Activated CD8-positive, alpha-beta memory T cell treated with anti-CD3 and anti-CD28 coated beads, Interleukin-2, amount 50 U/mL, for 24 hours (primary cell): ENCODE results near the gene YWHAB.
"Not testable (repeated sequence)": the region's sequence is repeated elsewhere in the genome, so short reads cannot be mapped to it uniquely, and the experiment has no call there.

Experiments used
- DNase-seq: peaks from one replicate; pipeline ENCODE4 v3.0.0-alpha.2; 2020; ENCODE audit errors: extremely low read depth

YWHAB gene

DNA sequence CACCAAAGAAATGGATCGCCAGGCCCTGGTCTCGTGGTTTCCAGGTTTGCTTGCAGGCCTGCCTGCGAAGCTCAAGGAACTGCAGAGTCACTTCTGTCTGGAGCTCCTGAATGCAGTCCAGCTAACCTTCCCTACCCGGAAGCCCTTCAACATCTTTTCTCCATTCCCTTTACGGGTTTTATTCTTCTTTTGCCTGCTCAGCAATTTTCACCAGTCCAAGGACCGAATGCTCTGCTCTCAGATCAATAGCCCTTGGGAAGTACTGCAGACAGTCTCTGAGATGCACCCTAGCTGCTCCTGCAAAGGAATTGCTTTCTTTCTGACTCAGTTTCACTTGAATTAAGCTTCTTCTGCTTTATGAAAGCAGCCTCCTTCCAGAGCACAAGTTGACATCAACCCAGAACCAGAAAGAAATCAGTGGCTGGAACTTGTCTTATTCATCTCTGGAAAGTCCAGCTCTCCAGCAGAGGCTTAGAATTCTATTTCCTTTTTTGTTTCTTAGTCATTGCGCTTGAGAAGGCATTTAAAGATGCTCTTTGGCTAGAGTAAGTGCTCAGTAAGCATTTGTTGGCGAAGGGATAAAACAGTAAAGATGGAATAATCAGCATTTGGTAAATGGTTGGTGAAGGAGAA is 18.7 kb upstream of the YWHAB start:
- no peak for DNase-seq

DNA sequence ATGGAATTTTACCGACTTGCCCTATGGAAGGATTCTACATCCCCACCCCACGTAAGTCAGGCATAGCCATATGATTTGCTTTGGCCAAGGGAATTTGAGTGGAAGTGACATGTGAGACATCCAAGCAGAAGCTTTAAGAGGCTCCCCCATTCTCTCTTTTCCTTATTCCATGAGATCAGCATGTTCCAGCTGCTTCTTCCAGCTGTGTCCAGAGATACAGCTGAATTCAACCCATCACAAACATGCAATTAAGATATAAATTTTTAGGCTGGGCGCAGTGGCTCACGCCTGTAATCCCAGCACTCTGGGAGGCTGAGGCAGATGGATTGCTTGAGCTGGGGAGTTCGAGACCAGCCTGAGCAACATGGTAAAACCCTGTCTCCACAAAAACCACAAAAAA is 16.0 kb upstream of the YWHAB start:
- no peak for DNase-seq

- not testable (repeated sequence) for DNase-seq
These were observed 3.1 kb upstream of the YWHAB start for GRCh38 chr20:44882360-44882759.

GRCh38 chr20:44883214-44883902 is 2.1 kb upstream of the YWHAB start:
- no peak for DNase-seq

DNA sequence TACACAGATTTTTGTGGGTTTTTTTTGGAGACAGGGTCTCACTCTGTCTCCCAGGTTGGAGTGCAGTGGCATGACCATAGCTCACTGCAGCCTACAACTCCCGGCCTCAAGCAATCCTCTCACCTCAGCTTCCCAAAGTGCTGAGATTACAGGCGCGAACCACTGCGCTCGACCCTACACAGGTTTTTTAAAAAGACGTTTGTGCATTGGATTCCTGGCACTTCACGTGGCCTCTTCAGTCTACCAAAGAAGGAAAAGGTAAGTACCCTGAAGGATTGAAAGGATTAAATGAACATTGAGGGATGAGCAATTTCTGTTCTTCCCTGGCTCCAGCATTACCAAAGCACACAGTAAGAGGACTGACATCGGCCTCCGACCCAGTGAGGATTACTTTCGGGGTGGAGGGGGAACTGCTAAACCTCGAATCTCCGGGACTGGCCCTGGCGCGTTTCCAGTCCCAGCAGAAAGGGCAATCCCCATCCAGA is 556 bp upstream of the YWHAB start:
- DNase-seq = no peak

- DNase-seq = no peak
These were observed 754 bp downstream of the YWHAB start for GRCh38 chr20:44886266-44886651.

- DNase-seq = no peak
These were observed 1.3 kb downstream of the YWHAB start for GRCh38 chr20:44886828-44887227.

GRCh38 chr20:44887466-44887865 is 2.0 kb downstream of the YWHAB start:
- DNase-seq = no peak

DNA sequence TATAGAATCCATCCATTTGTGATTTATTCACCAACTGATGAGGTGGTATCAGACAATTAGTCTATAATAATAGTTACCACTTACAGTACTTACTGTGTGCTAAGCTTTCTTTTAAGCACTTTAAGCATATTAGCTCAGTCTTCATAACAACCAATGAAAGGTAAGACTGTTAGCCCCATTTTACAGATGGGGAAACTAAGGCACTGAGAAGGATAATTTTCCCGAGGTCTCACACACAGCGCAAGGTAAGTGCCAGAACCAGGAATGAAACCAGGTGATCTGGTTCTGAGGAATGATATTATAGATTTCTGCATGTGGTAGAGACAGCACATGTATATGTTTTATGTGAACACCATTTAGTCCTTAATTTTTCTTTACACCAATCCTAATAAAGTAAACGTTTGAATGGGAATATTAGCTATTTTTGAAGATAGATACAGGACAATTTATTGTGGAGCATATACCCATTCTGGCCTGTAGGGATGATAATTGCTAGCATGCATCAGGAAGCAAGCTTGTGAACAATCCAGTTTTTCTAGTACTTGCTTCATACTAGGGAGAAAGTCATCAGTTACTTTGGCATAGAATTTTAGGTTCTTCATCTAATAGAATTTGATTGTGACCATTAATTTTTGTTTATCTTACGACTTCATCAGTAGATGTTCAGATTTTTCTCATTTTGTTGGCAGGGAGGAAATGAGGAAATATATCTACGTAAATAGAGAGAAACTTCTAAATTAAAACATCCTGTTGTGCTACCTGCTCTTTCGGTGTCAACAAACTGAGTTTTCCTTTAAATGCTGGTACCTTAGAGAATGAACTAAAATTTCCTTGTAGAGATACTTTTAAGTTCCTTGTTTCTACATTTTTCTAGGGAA is 3.0 kb downstream of the YWHAB start:
- DNase-seq = no peak

DNA sequence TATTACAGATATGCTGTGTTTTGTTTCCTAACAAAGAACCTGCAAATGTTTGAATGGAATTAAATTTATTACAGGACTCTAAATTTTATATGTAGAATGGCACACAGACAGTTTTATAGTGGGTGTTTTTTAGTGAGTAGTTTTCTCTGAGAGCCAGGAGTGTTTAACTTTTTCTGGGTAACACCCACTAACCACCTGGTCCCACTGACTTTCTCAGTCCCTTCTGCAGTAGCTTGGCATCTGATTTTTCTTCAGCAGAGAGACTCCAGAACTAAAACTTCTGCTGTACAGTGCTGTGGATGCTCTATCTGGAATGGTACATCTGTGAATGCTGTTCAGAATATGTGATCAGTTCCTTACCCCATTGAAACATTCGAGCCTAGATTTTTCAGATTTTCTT is 6.3 kb downstream of the YWHAB start:
- no peak for DNase-seq

DNA sequence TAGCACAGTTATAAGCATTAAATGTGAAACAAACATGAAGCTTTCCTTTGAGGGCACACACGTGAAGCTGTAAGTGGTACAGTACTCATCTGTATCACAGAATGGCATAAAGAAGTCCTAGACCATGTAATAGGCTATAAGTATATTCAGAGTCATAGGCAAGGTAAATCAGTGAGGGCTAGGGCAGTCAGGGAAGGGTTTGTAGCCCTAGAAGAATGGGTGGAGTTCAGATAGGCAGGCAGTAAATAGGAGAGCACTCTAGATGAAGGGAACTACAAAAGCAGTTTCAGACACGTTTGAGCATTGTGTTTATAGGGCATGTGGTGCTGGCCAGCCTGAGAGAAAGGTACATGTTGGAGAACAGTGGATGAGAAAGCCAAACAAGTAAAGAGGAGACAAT is 9.5 kb downstream of the YWHAB start:
- no peak for DNase-seq

DNA sequence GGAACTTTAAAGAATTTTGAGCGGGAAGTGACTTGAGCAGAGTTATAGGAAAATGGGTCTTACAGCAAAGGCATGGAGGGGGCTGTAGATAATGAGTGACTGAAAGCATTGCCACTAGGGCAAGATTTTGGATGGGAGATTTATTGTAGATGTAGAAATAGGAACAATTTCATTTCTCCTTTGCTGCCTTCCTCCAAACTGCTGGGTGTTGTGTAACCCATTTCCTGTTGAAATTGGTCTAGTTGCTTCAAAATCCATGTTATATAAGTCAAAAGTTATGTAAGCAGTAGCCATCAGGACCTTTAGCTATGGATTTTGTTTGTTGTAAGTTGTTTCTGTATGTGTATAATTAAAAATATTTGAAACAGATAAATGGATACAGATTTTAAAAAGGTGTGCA is 11.1 kb downstream of the YWHAB start:
- DNase-seq = no peak

GRCh38 chr20:44897133-44897532 is 11.6 kb downstream of the YWHAB start:
- DNase-seq = no peak

GRCh38 chr20:44900231-44900854 is 14.8 kb downstream of the YWHAB start:
- no peak for DNase-seq

- DNase-seq = no peak
These were observed 16.5 kb downstream of the YWHAB start for GRCh38 chr20:44901974-44902373.

DNA sequence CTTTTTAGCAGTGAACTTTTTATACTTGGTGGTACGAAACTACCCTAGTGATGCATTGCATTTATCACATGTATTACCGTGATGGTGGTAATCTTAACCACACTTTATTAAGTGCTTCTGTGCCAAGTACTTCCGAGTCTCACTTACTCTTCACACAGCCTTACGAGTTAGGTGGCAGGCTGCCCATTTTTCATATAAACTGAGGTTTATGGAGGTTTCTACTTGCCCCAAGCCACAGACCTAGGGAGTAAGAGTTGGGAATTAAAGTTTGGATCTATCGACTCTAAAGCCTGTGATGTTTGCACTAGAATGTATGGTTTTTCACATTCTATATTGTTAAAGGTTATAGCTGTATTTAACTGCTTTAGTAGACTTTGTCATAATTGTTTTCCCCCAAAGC is 18.9 kb downstream of the YWHAB start:
- no peak for DNase-seq

- DNase-seq = no peak
These were observed 23.7 kb downstream of the YWHAB start for GRCh38 chr20:44908987-44909871.

GRCh38 chr20:44909872-44910689 is 24.6 kb downstream of the YWHAB start, which contains the start of gene PABPC1L:
PABPC1L (plus strand) TSS chr20:44910060; CDS start chr20:44910144, 84 bp downstream.
- DNase-seq = peak; percentile 40

- DNase-seq = no peak
These were observed 25.3 kb downstream of the YWHAB start for GRCh38 chr20:44910690-44911262.
